Choroid plexus epithelial cell (primary cell): ENCODE results near the gene TRIM51.
"Not testable (repeated sequence)": the region's sequence is repeated elsewhere in the genome, so short reads cannot be mapped to it uniquely, and the experiment has no call there.

Experiments used
- DNase-seq: peaks from one replicate; pipeline ENCODE4 v3.0.0-alpha.2; 2010; ENCODE audit warnings: low read depth
- H3K4me3 ChIP-seq: 2 replicates; pipeline ENCODE4 v1.5.1; 2011; ENCODE audit warnings: low read depth, mild to moderate bottlenecking, control low read depth, low read length, moderate library complexity
- TF ChIP-seq, protein P1 (sequence below): conservative IDR thresholded peaks from 2 replicates; pipeline ENCODE4 v1.5.1; 2011; ENCODE audit warnings: low read depth, mild to moderate bottlenecking, control low read depth, inconsistent platforms, low read length, moderate library complexity

The TRIM51 gene, protein sequence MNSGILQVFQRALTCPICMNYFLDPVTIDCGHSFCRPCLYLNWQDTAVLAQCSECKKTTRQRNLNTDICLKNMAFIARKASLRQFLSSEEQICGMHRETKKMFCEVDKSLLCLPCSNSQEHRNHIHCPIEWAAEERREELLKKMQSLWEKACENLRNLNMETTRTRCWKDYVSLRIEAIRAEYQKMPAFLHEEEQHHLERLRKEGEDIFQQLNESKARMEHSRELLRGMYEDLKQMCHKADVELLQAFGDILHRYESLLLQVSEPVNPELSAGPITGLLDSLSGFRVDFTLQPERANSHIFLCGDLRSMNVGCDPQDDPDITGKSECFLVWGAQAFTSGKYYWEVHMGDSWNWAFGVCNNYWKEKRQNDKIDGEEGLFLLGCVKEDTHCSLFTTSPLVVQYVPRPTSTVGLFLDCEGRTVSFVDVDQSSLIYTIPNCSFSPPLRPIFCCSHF

DNA sequence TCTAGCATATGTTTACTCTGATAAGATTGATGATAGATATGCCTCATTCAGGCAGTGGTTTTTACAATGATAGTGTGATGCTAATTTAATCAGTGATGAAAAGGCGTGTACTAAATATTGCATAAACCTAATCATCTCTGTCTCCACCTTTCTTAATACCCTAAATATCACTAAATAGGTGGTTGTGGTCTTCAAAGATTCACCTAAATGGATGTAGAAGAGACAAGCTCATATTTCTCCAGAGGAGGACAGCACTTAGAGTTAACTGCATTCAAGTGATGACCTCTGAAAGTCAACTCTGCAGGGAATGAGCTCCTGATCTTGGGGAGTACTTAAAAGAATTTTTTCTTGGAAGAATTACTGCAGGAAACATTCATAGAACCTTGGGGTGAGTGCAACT lies at the start of gene TRIM51:
Gene TRIM51, plus strand, starts transcription at position 301 of the 400 bp plus-strand sequence. CDS start 2,132 bp downstream, outside the sequence.
- not testable (repeated sequence) for H3K4me3 ChIP-seq, DNase-seq

DNA sequence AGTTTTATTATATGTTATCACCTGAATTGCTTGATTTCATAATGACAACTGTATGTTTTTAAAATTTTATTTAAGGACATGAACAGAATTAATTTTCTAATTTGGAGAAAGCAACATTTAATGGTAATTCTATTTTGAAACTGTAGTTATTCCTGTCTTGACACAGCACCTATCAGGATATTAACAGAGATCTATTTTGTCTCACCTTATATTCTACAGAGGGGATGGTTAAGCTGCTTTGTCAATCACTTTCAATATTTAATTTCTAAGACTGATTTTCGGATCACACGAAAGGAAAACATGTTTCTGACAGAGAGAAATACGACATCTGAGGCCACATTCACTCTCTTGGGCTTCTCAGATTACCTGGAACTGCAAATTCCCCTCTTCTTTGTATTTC lies 44.6 kb upstream of the TRIM51 start, which contains the start of gene OR5D16:
Gene OR5D16, plus strand, starts transcription at position 301 of the 400 bp plus-strand sequence. Its CDS starts 0 bp downstream, at position 301.
- no peak within 1 kb of the TSS for H3K4me3 ChIP-seq
- no peak for DNase-seq
- TF ChIP-seq, protein P1, sequence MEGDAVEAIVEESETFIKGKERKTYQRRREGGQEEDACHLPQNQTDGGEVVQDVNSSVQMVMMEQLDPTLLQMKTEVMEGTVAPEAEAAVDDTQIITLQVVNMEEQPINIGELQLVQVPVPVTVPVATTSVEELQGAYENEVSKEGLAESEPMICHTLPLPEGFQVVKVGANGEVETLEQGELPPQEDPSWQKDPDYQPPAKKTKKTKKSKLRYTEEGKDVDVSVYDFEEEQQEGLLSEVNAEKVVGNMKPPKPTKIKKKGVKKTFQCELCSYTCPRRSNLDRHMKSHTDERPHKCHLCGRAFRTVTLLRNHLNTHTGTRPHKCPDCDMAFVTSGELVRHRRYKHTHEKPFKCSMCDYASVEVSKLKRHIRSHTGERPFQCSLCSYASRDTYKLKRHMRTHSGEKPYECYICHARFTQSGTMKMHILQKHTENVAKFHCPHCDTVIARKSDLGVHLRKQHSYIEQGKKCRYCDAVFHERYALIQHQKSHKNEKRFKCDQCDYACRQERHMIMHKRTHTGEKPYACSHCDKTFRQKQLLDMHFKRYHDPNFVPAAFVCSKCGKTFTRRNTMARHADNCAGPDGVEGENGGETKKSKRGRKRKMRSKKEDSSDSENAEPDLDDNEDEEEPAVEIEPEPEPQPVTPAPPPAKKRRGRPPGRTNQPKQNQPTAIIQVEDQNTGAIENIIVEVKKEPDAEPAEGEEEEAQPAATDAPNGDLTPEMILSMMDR: no peak

DNA sequence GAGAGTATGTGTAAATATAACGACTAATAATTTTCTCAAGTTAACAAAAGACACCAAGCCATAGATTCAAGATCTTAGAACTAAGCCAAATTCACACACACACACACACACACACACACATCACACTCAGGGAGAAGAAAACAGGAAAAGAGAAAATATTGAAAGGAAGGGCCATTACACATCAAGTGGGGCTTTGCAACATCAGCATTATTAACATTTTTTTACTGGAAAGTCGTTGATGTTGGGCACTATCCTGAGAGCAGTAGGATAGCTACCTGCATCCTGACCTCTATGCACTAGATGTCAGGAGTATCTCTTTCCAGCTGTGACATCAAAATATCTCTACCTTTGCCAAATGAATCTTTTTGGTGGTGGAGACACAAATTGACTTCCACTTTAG lies 35.6 kb upstream of the TRIM51 start:
- TF ChIP-seq, protein P1: no peak
- DNase-seq: no peak
- H3K4me3 ChIP-seq: no peak overlapping the region

DNA sequence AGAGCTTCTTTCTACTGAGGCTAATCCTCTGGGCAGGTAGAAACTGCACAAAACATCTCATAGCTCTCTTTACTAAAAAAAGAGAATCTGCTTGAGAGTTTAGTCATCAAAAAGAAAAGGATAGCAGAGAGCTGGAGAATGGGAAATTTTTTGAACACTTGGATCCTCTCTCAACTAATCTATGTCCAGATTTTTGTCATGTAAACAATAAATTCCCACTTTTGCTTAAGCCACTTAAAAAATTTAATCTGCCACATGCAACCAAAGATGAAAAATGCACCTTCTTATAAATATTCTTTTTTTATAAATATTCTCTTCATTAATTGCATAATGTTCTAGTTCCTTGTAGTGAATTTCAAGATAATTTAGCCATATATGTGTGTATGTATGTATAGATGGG lies 34.1 kb upstream of the TRIM51 start:
- DNase-seq: no peak
- TF ChIP-seq, protein P1: no peak
- H3K4me3 ChIP-seq: no peak overlapping the region

DNA sequence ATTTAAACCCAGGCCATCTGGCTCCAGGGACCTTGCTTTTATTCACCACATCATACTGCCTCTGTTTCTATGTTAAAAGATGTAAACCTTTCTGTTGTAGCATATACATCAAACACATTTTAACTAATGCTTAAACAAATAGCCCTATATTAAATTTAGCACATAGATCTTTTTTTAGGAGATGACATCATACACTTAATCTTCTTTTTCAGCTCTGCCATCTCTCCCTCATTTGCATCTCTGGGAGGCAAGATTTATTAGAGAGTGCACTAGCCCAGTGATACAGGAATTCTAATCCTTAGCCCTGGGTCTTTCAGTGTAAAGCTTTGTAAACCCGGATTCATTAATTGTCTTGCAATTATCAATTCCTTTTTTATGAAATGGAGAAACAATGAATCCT lies 31.0 kb upstream of the TRIM51 start:
- DNase-seq: no peak
- TF ChIP-seq, protein P1: no peak
- no peak overlapping the region for H3K4me3 ChIP-seq

DNA sequence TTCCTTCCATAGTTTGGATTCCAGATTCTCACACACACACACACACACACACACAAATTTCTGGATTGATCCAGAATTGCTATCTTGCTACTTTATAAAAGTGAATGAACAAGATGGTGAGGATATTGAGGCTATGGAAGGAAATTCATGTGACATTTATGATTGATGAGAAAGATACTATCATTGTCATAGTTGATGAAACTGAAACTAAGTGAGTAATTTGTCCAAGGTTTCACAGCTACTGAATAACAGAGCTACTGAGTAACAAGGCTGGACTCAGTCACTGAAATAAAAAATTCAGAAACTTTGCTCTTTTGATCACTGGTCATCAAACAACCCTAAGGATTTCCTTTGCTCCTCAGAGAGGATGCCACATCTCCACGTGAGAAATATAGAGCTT lies 28.4 kb upstream of the TRIM51 start:
- DNase-seq: no peak
- H3K4me3 ChIP-seq: no peak overlapping the region
- TF ChIP-seq, protein P1: no peak

DNA sequence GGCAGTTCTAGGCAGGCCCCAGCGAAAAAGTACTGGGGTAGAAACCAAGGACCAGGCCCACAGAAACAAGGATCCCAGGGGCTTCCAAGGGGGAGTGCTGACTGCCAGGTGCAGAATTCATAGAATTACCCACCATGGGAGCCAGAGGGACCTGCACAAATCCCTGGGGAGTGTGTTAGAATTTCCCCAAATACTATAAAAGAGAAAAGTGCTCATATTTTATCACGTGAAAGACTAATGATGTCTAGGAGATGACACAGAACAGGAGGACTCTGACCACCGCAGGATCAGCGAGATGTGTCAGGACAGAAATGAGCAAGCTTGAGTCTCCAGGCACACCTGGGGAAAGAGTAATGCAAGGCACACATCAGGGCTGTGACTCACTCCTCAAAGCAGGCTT lies 15.7 kb upstream of the TRIM51 start:
- DNase-seq, H3K4me3 ChIP-seq: not testable (repeated sequence)

DNA sequence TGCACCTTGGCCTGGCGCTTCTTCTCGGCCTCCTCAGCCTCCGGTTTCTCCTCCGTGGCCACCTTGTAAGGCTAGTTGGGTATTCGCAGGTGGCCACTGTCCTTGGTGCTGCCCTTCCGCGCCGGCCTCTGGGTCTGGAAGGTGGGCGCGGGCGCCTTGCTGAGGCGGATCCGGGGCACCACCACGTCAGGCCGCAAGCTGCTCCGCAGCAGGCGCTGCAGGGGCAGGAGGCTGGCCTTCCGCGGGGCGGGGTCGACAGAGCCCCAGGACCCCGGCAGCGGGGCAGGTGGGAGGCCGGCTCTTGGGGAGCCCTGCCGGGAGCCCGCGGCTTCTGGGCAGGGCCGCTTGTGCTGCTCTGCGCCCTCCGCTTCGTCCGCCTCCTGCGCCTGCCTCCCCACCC lies 10.4 kb upstream of the TRIM51 start:
- H3K4me3 ChIP-seq, DNase-seq: not testable (repeated sequence)

DNA sequence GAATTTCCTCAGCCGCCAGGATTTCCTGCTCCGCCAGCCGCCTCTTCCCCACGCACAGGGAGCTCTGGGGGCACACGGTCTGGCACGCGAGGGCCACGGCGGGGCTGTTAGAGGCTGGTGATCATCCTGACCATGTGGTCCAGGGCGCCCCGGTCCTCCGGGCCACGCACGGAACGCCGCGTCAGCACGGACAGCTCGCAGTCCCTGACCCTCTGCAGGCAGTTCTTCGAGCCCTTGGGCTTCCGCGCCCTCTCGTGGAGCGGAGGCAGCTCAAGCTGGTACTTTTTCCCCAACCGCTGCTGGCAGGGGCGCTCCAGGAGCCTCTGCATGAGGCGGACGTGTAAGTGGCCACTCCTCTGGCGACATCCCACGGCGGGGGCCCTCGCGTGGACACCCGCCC lies 10.0 kb upstream of the TRIM51 start:
- DNase-seq, H3K4me3 ChIP-seq: not testable (repeated sequence)

DNA sequence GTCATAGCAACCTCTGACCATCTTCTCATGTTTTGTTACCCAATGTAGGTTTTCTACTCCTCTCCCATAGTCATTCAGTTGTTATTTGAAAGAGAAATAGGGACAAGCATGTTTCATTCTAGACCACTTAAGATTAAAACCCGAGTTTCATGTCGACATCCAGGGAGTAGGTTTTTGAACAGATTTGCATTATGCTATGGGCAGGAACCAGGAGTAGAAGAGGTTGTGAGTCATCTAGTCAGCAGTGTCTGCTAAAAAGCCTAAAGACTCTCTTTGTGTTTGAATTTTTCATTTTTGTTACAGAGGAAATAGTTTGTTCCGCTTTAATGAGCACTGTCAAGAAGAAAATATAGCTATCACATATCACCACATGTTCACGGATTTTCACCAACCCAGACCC lies 1.9 kb downstream of the TRIM51 start:
- H3K4me3 ChIP-seq: not testable (repeated sequence)

DNA sequence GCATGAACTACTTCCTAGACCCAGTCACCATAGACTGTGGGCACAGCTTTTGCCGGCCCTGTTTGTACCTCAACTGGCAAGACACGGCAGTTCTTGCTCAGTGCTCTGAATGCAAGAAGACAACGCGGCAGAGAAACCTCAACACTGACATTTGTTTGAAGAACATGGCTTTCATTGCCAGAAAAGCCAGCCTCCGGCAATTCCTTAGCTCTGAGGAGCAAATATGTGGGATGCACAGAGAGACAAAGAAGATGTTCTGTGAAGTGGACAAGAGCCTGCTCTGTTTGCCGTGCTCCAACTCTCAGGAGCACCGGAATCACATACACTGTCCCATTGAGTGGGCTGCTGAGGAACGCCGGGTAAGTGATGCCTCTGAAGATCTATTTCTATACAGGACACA lies 2.4 kb downstream of the TRIM51 start:
- not testable (repeated sequence) for DNase-seq, H3K4me3 ChIP-seq

More for the DNA sequence above, 1.9 kb downstream of the TRIM51 start:
- DNase-seq: not testable (repeated sequence)
